Stomach (tissue), 4 donors: ENCODE measurements around the gene MYO1B.

ENCODE experiments used
- CTCF ChIP-seq, 7 experiments: fragments of 450-650 bp in 4 of 7; fragments of 200-600 bp in 3 of 7; sonication (generic) in 3 of 7; IDR thresholded peaks; one replicate each; pipeline ENCODE4 v1.5.1; 2016 to 2019; ENCODE audit warnings: antibody characterized with exemption in 7 of 7, control low read depth in 2 of 7, mild to moderate bottlenecking in 1 of 7
- EP300 ChIP-seq: sonication (generic); formaldehyde crosslinking; IDR thresholded peaks from one replicate; pipeline ENCODE4 v1.6.1; 2017; ENCODE audit warnings: antibody characterized with exemption
- POLR2AphosphoS5 ChIP-seq, 3 donors: sonication (generic); formaldehyde crosslinking; IDR thresholded peaks; one replicate each; pipeline ENCODE4 v1.6.1; 2016; ENCODE audit warnings: antibody characterized with exemption in 3 of 3

GRCh38 chr2:191434072-191434471 is 188.9 kb downstream of the MYO1B start:
- no peak for TF ChIP-seq CTCF (IDR thresholded peaks at IDR 0.05)
- TF ChIP-seq EP300: no peak
- no peak for TF ChIP-seq POLR2AphosphoS5 (IDR thresholded peaks at IDR 0.05)
